Testis (tissue), 2 donors: ENCODE measurements around the gene CSRNP2.

Experiments
- POLR2A ChIP-seq: fragments of 450-650 bp; IDR thresholded peaks from one replicate; pipeline ENCODE4 v1.6.1; 2017; ENCODE audit warnings: antibody characterized with exemption, mild to moderate bottlenecking, moderate library complexity
- TF ChIP-seq, protein P1 (sequence below), 3 experiments: fragments of 450-650 bp in 2 of 3; fragments of 200-600 bp in 1 of 3; sonication (generic) in 1 of 3; IDR thresholded peaks; one replicate each; pipeline ENCODE4 v1.5.1; 2016 to 2019; ENCODE audit warnings: antibody characterized with exemption in 3 of 3, mild to moderate bottlenecking in 2 of 3, moderate library complexity in 1 of 3

DNA sequence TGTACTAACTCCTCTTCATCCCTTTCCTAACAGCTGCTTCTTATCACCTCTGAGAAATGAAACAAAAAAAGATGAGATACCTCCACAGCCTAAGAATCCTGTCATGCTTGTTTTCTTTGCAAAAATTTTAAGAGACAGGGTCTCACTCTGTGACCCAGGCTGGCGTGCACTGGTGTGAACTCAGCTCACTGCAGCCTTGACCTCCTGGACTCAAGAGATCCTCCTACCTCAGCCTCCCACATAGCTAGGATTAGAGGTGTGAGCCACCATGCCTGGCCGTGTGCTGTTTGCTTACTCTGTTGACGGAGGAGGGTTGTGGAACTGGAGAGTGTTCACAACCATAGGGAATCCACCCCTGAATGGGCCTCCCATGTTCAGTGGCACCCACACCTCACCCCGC, 16.2 kb downstream of the CSRNP2 start:
- TF ChIP-seq, protein P1, sequence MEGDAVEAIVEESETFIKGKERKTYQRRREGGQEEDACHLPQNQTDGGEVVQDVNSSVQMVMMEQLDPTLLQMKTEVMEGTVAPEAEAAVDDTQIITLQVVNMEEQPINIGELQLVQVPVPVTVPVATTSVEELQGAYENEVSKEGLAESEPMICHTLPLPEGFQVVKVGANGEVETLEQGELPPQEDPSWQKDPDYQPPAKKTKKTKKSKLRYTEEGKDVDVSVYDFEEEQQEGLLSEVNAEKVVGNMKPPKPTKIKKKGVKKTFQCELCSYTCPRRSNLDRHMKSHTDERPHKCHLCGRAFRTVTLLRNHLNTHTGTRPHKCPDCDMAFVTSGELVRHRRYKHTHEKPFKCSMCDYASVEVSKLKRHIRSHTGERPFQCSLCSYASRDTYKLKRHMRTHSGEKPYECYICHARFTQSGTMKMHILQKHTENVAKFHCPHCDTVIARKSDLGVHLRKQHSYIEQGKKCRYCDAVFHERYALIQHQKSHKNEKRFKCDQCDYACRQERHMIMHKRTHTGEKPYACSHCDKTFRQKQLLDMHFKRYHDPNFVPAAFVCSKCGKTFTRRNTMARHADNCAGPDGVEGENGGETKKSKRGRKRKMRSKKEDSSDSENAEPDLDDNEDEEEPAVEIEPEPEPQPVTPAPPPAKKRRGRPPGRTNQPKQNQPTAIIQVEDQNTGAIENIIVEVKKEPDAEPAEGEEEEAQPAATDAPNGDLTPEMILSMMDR (IDR thresholded peaks at IDR 0.05), result no peak
- TF ChIP-seq POLR2A, result no peak
